ENCODE measurements around the gene AMY2B.
"Not testable (repeated sequence)": the region's sequence is repeated elsewhere in the genome, so short reads cannot be mapped to it uniquely, and the experiment has no call there.

The AMY2B gene

DNA sequence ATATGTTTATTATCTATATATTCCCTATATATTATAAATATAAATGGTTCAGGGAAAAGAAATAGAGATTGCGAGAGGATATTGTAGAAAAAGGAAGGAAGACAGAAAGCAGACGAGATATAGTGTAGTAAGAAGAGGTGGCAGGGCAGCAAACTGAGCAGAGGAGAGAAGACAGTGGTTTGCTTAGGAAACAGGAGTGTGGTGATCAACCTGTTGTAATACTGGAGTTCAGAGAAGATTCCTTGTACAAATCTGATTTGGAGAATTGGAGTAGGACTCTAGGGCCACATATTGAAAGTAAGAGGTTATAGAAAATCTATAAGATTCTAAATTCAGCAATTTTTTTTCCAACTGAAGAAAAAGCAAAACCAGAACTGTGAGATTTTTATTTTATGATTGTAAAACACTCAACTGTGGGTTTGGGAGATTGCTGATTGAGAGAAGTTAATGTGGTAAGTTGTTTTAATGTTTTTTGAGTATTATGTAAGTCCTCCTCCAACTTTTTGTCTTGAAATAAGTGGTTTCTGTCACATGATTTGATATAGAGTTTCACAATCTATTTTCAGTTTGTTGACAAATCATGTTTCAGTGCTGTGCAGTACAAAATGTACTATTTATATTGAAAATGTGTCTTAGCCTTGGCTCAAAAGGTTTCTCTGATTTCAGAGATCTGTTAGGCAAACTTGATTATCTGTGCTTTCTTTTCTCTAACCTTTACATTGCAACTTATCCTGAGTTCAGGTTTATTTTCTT is 9.6 kb upstream of the AMY2B start:
- H3K4me1 ChIP-seq: no peaks in the 10 kb centered on the region
- no peak overlapping the region for H3K4me3 ChIP-seq (ENCODE audit: low read depth, low read length)
- no peak for DNase-seq
- H3K27me3 ChIP-seq: no peaks in the 10 kb centered on the region
- H3K9me3 ChIP-seq: no peaks in the 10 kb centered on the region
- TF ChIP-seq CTCF (IDR thresholded peaks at IDR 0.05; ENCODE audit: low read depth, low read length): no peak
- no peaks in the 10 kb centered on the region for H3K36me3 ChIP-seq

DNA sequence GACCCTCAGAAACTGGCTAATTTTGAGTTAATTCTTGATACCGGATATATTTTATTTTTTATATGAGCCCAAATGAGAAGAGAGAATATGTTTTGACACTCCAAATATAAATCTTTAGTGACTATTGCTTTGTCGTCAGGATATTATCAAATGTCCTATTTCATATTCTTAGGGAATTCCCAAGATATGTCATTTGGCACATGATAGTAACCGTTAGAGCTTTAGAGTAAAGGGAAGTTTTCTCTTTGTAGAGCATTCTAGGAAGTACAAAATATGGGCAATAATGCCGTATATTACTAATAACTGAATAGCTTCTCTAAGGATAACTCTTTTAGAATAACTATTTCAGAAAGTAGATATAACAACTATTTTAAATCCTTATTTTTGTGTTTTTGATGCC is 8.3 kb upstream of the AMY2B start:
- no peak overlapping the region for H3K4me3 ChIP-seq (ENCODE audit: low read depth, low read length)
- H3K4me1 ChIP-seq: no peaks in the 10 kb centered on the region
- no peak for DNase-seq
- H3K27me3 ChIP-seq: no peaks in the 10 kb centered on the region
- TF ChIP-seq CTCF (IDR thresholded peaks at IDR 0.05; ENCODE audit: low read depth, low read length): no peak
- H3K9me3 ChIP-seq: no peaks in the 10 kb centered on the region
- H3K36me3 ChIP-seq: no peaks in the 10 kb centered on the region

DNA sequence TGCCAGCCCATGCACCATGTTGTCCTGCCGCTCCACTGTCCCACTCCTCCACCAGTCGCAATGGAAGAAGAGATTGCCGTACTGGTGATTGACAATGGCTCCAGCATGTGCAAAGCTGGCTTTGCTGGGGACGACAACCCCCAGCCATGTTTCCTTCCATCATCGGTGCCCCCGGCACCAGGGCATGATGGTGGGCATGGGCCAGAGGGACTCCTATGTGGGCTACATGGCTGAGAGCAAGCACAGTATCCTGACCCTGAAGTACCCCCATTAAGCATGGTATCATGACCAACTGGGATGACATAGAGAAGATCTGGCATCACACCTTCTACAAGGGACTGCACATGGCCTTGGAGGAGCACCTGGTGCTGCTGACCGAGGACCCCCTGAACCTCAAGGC is 1.9 kb upstream of the AMY2B start:
- Histone ChIP-seq H3K4me3 (ENCODE audit: low read depth, low read length) (no peak overlapping the region), H3K4me1 (no peaks in the 10 kb centered on the region), H3K9me3 (no peaks in the 10 kb centered on the region), H3K27me3 (no peaks in the 10 kb centered on the region), H3K36me3 (no peaks in the 10 kb centered on the region; the same call in 1 of the 2 replicates)
- no peak for DNase-seq
- TF ChIP-seq CTCF (IDR thresholded peaks at IDR 0.05; ENCODE audit: low read depth, low read length): no peak

GRCh38 chr1:103576065-103576464 is 4.7 kb downstream of the AMY2B start:
- Histone ChIP-seq H3K27me3 (no peaks in the 10 kb centered on the region), H3K36me3 (no peaks in the 10 kb centered on the region), H3K4me3 (ENCODE audit: low read depth, low read length) (no peak overlapping the region), H3K9me3 (no peaks in the 10 kb centered on the region), H3K4me1 (no peaks in the 10 kb centered on the region)
- no peak for TF ChIP-seq CTCF (IDR thresholded peaks at IDR 0.05; ENCODE audit: low read depth, low read length)
- DNase-seq: no peak

- H3K27me3 ChIP-seq: not testable (repeated sequence)
These were observed 5.4 kb downstream of the AMY2B start for GRCh38 chr1:103576784-103577183.

DNA sequence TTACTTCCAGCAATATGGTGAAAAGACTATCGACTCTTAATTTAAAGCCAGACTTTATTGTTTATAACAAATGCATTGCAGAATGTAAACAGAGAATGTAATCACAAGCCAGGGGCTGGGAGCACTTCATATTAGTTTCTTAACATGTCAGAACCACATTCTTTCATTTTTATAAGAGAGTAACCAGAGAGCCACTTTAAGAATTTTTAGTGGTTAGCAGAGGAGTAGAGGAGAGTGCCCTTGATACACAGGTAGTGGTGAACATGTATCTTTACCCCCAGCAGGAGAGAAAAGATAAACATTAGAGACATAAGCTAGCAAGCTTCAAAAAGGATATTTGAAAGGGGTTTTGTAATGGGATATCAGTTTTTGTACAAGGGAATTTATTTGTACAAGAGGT is 11.1 kb downstream of the AMY2B start:
- H3K4me1 ChIP-seq: no peaks in the 10 kb centered on the region
- H3K27me3 ChIP-seq: no peaks in the 10 kb centered on the region
- H3K9me3 ChIP-seq: no peaks in the 10 kb centered on the region
- no peak overlapping the region for H3K4me3 ChIP-seq (ENCODE audit: low read depth, low read length)
- DNase-seq: no peak
- no peaks in the 10 kb centered on the region for H3K36me3 ChIP-seq
- TF ChIP-seq CTCF (IDR thresholded peaks at IDR 0.05; ENCODE audit: low read depth, low read length): no peak

More at GRCh38 chr1:103576784-103577183, 5.4 kb downstream of the AMY2B start:
- H3K36me3 ChIP-seq; H3K4me3 ChIP-seq (ENCODE audit: low read depth, low read length); DNase-seq; H3K4me1 ChIP-seq; H3K9me3 ChIP-seq: not testable (repeated sequence)
